Stimulated activated CD4-positive, alpha-beta T cell treated with anti-CD3 and anti-CD28 coated beads, TNF-alpha, amount 100 ng/mL, for 4 hours (primary cell): ENCODE measurements around the gene TMEM87A.
"Not testable (repeated sequence)": the region's sequence is repeated elsewhere in the genome, so short reads cannot be mapped to it uniquely, and the experiment has no call there.

Experiments used
- DNase-seq, 3 experiments: peaks; one replicate each; pipeline ENCODE4 v3.0.0-alpha.2; 2020; ENCODE audit warnings: low read depth in 3 of 3

The TMEM87A gene

GRCh38 chr15:42273900-42274701 lies 868 bp upstream of the TMEM87A start:
- peak; percentile 38 to 43 (median 40) for DNase-seq

GRCh38 chr15:42270996-42271395 lies 2.2 kb downstream of the TMEM87A start:
- DNase-seq = no peak

GRCh38 chr15:42270551-42270950 lies 2.7 kb downstream of the TMEM87A start:
- DNase-seq = no peak

- no peak for DNase-seq
Measured at GRCh38 chr15:42267286-42267685, 5.9 kb downstream of the TMEM87A start.

GRCh38 chr15:42264795-42265194 lies 8.4 kb downstream of the TMEM87A start:
- no peak for DNase-seq

- DNase-seq = no peak
Measured at GRCh38 chr15:42253300-42253699, 19.9 kb downstream of the TMEM87A start.

- no peak for DNase-seq
Measured at GRCh38 chr15:42240823-42241222, 32.4 kb downstream of the TMEM87A start.

- no peak for DNase-seq
Measured at GRCh38 chr15:42239528-42240182, 33.6 kb downstream of the TMEM87A start.

- DNase-seq = no peak
Measured at GRCh38 chr15:42233107-42233506, 40.1 kb downstream of the TMEM87A start.

- no peak for DNase-seq
Measured at GRCh38 chr15:42232606-42233005, 40.6 kb downstream of the TMEM87A start.

GRCh38 chr15:42231088-42231487 lies 42.1 kb downstream of the TMEM87A start:
- no peak for DNase-seq

GRCh38 chr15:42228981-42229380 lies 44.3 kb downstream of the TMEM87A start:
- DNase-seq = not testable (repeated sequence)

- no peak for DNase-seq
Measured at GRCh38 chr15:42228036-42228435, 45.2 kb downstream of the TMEM87A start.

- DNase-seq = no peak
Measured at GRCh38 chr15:42226648-42227047, 46.6 kb downstream of the TMEM87A start.

- DNase-seq = no peak
Measured at GRCh38 chr15:42220216-42220615, 53.0 kb downstream of the TMEM87A start.

- no peak for DNase-seq
Measured at GRCh38 chr15:42218953-42219592, 54.2 kb downstream of the TMEM87A start.

GRCh38 chr15:42217568-42217967 lies 55.7 kb downstream of the TMEM87A start:
- no peak for DNase-seq

GRCh38 chr15:42215913-42216829 lies 57.1 kb downstream of the TMEM87A start:
- DNase-seq = no peak

GRCh38 chr15:42214600-42214999 lies 58.6 kb downstream of the TMEM87A start:
- no peak for DNase-seq

- DNase-seq = no peak
Measured at GRCh38 chr15:42213511-42213910, 59.7 kb downstream of the TMEM87A start.

- DNase-seq = no peak
Measured at GRCh38 chr15:42210696-42211095, 62.5 kb downstream of the TMEM87A start.
